Endothelial cell of umbilical vein (primary cell): Measurements from ENCODE around the gene PFDN1. TPM values are rescaled to one million over a fixed set of nuclear protein-coding genes. Genes with fewer than 3 reads are reported as not detected.

Experiments used
- BruUV-seq: library from RNA; stranded (reverse); fragments of 400-500 nt; replicated peaks from 2 replicates; lab custom pipeline; 2021; lab: Mats Ljungman, UMichigan
- CTCF ChIA-PET: fragments of 300-600, 350-600 bp; sonication (Branson Sonifier 250); formaldehyde crosslinking; loops from one replicate; lab custom pipeline; 2021; ENCODE audit warnings: antibody characterized with exemption, inconsistent platforms; lab: Charles Lee
- POLR2A ChIA-PET: fragments of 300-600, 350-600 bp; sonication (Branson Sonifier 250); formaldehyde crosslinking; loops from one replicate; lab custom pipeline; 2021; ENCODE audit warnings: antibody characterized with exemption, inconsistent platforms; lab: Charles Lee
- DNase-seq: peaks from one replicate; pipeline ENCODE4 v3.0.0-alpha.2; 2011; ENCODE audit warnings: low read depth, low spot score
- FAIRE-seq: peaks from 2 replicates; lab custom pipeline; 2011; peaks lifted over from hg19 to GRCh38; lab: Jason Lieb, UNC
- H2AFZ ChIP-seq: 2 replicates; pipeline ENCODE4 v1.6.0; 2012; ENCODE audit warnings: low read depth, low read length, control low read depth, inconsistent platforms
- H3K27ac ChIP-seq: 2 replicates; pipeline ENCODE4 v1.5.1; 2011; ENCODE audit warnings: low read depth, mild to moderate bottlenecking, control low read depth, low read length, moderate library complexity; ENCODE audit not compliant: insufficient read depth
- H3K27me3 ChIP-seq, 2 experiments: 2 replicates each; pipeline versions ENCODE4 v1.6.0 to v1.6.1; 2011; ENCODE audit warnings: low read length in 2 of 2, mixed read lengths in 1 of 2; ENCODE audit not compliant: control insufficient read depth in 2 of 2, insufficient read depth in 2 of 2
- H3K36me3 ChIP-seq, 2 experiments: 2 replicates in 1 of 2; 3 replicates in 1 of 2; pipeline ENCODE4 v1.5.1; 2011; ENCODE audit warnings: low read length in 2 of 2, mild to moderate bottlenecking in 1 of 2, moderate library complexity in 1 of 2; ENCODE audit not compliant: control insufficient read depth in 2 of 2, insufficient read depth in 2 of 2; ENCODE audit errors: extremely low read depth in 1 of 2
- H3K4me1 ChIP-seq: 3 replicates; pipeline ENCODE4 v1.5.1; 2011; ENCODE audit warnings: mild to moderate bottlenecking, low read length; ENCODE audit not compliant: control insufficient read depth, insufficient read depth; ENCODE audit errors: extremely low read depth
- H3K4me2 ChIP-seq: 2 replicates; pipeline ENCODE4 v1.6.1; 2011; ENCODE audit warnings: low read length, control low read depth, mixed read lengths; ENCODE audit not compliant: insufficient read depth
- H3K4me3 ChIP-seq, 3 experiments: fragments of 200-600 bp in 1 of 3; sonication (generic), shearing (Covaris generic) in 1 of 3; replicated peaks in 1 of 3; 2 replicates each; pipeline ENCODE4 v1.5.1; 2011 to 2016; ENCODE audit warnings: control low read depth in 3 of 3, low read length in 3 of 3, mild to moderate bottlenecking in 2 of 3, inconsistent platforms in 1 of 3, low read depth in 1 of 3, moderate library complexity in 1 of 3; ENCODE audit not compliant: insufficient read depth in 1 of 3
- H3K79me2 ChIP-seq: 2 replicates; pipeline ENCODE4 v1.6.0; 2012; ENCODE audit warnings: low read length, inconsistent platforms; ENCODE audit not compliant: control insufficient read depth, insufficient read depth
- H3K9ac ChIP-seq: replicated peaks from 2 replicates; pipeline ENCODE3; 2011; ENCODE audit warnings: low read length, control low read depth; ENCODE audit not compliant: insufficient read depth; ENCODE audit errors: extremely low read depth
- H3K9me1 ChIP-seq: replicated peaks from 3 replicates; pipeline ENCODE4 v1.6.0; 2011; ENCODE audit warnings: mild to moderate bottlenecking, low read length; ENCODE audit not compliant: control insufficient read depth, insufficient read depth; ENCODE audit errors: extremely low read depth
- H3K9me3 ChIP-seq: replicated peaks from 2 replicates; pipeline ENCODE4 v1.5.1; 2012; ENCODE audit warnings: low read length, inconsistent platforms; ENCODE audit not compliant: control insufficient read depth, insufficient read depth
- H4K20me1 ChIP-seq: replicated peaks from 2 replicates; pipeline ENCODE3; 2011; ENCODE audit warnings: mild to moderate bottlenecking, low read length; ENCODE audit not compliant: control insufficient read depth, insufficient read depth; ENCODE audit errors: extremely low read depth
- FOS ChIP-seq: IDR thresholded peaks from 2 replicates; pipeline ENCODE4 v1.6.1; 2011; ENCODE audit warnings: mild to moderate bottlenecking, low read length, moderate library complexity, borderline replicate concordance; ENCODE audit not compliant: insufficient read depth
- GATA2 ChIP-seq: IDR thresholded peaks from 2 replicates; pipeline ENCODE4 v1.7.0; 2011; ENCODE audit warnings: low read depth, mild to moderate bottlenecking, moderate library complexity, mixed read lengths, low read length; ENCODE audit not compliant: insufficient read length, insufficient read depth
- JUN ChIP-seq: IDR thresholded peaks from 2 replicates; pipeline ENCODE4 v1.6.1; 2011; ENCODE audit warnings: borderline replicate concordance, low read depth; ENCODE audit not compliant: insufficient read length, insufficient read depth
- MYC ChIP-seq: IDR thresholded peaks from one replicate; pipeline ENCODE4 v1.6.1; 2011; ENCODE audit warnings: mild to moderate bottlenecking, low read depth, low read length
- POLR2A ChIP-seq: IDR thresholded peaks from 2 replicates; pipeline ENCODE4 v1.6.1; 2012; ENCODE audit warnings: low read depth, mild to moderate bottlenecking, control low read depth, low read length
- dilution Hi-C: fragments of 300-500 bp; cut with MboI; formaldehyde crosslinking; loops from one replicate; pipeline ENCODE4 v1.15.0; 2019; ENCODE audit warnings: low sequenced_read_pairs; ENCODE audit not compliant: extremely low pct_ligation_motif_present
- intact Hi-C: fragments of 100-400 bp; cut with micrococcal nuclease; formaldehyde crosslinking; loops from one replicate; pipeline ENCODE4 v1.10.0; 2022
- polyA plus RNA-seq, 4 experiments: library from polyadenylated mRNA; depleted of rRNA in 3 of 4; stranded (reverse) in 3 of 4; unstranded in 1 of 4; fragments of >200 nt; gene quantifications; 2 replicates each; pipeline versions ENCODE4 v1.2.1 to v1.2.3, GENCODE V29; 2011 to 2012; ENCODE audit warnings: missing spikeins in 1 of 4
- total RNA-seq: library from RNA; stranded (reverse); gene quantifications from 2 replicates; pipeline ENCODE4 v1.2.3, GENCODE V29; 2021
- TF ChIP-seq, protein P1 (sequence below): IDR thresholded peaks from 2 replicates; pipeline ENCODE4 v1.6.1; 2011; ENCODE audit not compliant: insufficient read depth, insufficient read length
- TF ChIP-seq, protein P2 (sequence below), 2 donors: IDR thresholded peaks; 1 replicate in 1 of 2; 2 replicates in 1 of 2; pipeline ENCODE4 v1.5.1; 2011; ENCODE audit warnings: low read length in 2 of 2, mild to moderate bottlenecking in 2 of 2, moderate library complexity in 2 of 2, control low read depth in 1 of 2, inconsistent platforms in 1 of 2, low read depth in 1 of 2; ENCODE audit not compliant: insufficient read depth in 1 of 2; ENCODE audit errors: extremely low read depth in 1 of 2

The PFDN1 gene
- total and polyA plus RNA-seq, 2 donors (not counting 3 experiments of a cell fraction or from before 2014, with no cell fraction given), result 107 to 158 TPM

DNA sequence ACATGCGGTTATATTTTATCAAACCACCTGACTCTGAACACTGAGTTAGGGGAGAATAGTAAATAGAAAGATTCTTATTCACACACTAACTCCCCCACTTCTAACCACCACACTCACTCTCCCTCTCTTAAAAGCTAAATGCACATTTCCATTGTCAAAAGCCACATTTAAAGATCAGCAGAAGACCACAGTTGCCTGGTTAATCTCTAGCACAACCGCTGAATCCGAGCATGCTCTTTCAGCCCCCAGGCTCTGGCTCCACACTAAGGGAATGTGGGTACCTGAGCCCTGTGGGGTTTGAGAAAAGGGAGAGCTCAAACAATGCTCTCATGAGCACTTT, 35.7 kb downstream of the PFDN1 start:
- no peaks in the 10 kb centered on the region for H3K27me3 ChIP-seq
- CTCF ChIA-PET, result interaction anchor here (0.9 to 3.9 kb wide), 13 partner anchors 9 to 92 kb away, joined by 3 to 39 read pairs (median 7); partner anchors contain the start of genes HBEGF and PFDN1
- TF ChIP-seq FOS, result no peak
- TF ChIP-seq, protein P1, sequence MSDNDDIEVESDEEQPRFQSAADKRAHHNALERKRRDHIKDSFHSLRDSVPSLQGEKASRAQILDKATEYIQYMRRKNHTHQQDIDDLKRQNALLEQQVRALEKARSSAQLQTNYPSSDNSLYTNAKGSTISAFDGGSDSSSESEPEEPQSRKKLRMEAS, result no peak
- TF ChIP-seq JUN, result no peak
- TF ChIP-seq POLR2A, result no peak
- H3K79me2 ChIP-seq, result peaks cover 35% of the 10 kb centered on the region
- BruUV-seq, result TSS peak; percentile 58
- H3K9ac ChIP-seq, result peak overlapping the region; percentile 84
- peak overlapping the region; percentile 86 for H3K4me2 ChIP-seq
- H3K9me1 ChIP-seq, result no peaks in the 10 kb centered on the region
- no peak overlapping the region for H2AFZ ChIP-seq
- FAIRE-seq (no peak), DNase-seq (no peak)
- H3K4me3 ChIP-seq, result peak overlapping the region in 1 of 3 experiments; percentile 37
- dilution Hi-C loops, result no loop called here
- no peaks in the 10 kb centered on the region for H3K36me3 ChIP-seq
- no peaks in the 10 kb centered on the region for H3K9me3 ChIP-seq
- intact Hi-C loops, result loop anchor here (1.0 to 2.0 kb wide), 4 partner anchors 23 to 79 kb away; partner anchors contain the start of gene HBEGF
- no peaks in the 10 kb centered on the region for H4K20me1 ChIP-seq
- peak overlapping the region; percentile 84 for H3K27ac ChIP-seq
- H3K4me1 ChIP-seq, result peaks cover 28% of the 10 kb centered on the region
- POLR2A ChIA-PET, result interaction anchor here (0.6 to 1.9 kb wide), 2 partner anchors 12 to 79 kb away, joined by 3 to 10 read pairs; partner anchors contain the start of gene HBEGF

DNA sequence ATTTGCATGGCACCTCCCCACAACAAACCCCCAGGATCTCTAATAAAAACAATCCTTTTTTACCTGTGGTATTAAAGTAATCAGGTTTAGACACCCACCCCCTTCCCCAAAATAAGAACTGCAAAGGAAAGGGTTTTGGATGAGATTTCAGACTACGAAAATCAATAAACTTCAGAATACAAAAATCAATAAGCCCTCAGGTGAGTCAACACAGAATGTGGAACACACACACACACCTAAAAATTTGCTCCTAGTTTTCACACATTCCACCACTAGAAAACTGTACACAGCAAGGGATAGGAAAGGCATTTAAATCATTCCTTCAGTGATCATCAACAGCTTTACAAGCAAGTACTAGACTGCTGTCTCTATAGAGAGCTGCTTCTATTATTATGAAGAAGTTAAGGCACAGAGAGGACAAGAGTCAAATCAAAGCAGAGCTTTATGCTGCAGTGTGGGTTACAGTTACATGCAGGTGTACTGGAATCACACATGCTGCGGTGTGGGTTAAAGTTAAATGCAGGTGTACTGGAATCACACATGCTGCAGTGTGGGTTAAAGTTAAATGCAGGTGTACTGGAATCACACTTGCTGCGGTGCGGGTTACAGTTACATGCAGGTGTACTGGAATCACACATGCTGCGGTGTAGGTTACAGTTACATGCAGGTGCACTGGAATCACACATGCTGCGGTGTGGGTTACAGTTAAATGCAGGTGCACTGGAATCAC, 36.3 kb downstream of the PFDN1 start:
- no peak overlapping the region for H3K4me3 ChIP-seq
- no peak overlapping the region for H2AFZ ChIP-seq
- no peaks in the 10 kb centered on the region for H3K9me3 ChIP-seq
- CTCF ChIA-PET, result interaction anchor here (0.9 to 3.9 kb wide), 10 partner anchors 10 to 92 kb away, joined by 3 to 39 read pairs (median 6); partner anchors contain the start of gene HBEGF
- dilution Hi-C loops, result no loop called here
- no peak for TF ChIP-seq POLR2A
- TF ChIP-seq, protein P2, sequence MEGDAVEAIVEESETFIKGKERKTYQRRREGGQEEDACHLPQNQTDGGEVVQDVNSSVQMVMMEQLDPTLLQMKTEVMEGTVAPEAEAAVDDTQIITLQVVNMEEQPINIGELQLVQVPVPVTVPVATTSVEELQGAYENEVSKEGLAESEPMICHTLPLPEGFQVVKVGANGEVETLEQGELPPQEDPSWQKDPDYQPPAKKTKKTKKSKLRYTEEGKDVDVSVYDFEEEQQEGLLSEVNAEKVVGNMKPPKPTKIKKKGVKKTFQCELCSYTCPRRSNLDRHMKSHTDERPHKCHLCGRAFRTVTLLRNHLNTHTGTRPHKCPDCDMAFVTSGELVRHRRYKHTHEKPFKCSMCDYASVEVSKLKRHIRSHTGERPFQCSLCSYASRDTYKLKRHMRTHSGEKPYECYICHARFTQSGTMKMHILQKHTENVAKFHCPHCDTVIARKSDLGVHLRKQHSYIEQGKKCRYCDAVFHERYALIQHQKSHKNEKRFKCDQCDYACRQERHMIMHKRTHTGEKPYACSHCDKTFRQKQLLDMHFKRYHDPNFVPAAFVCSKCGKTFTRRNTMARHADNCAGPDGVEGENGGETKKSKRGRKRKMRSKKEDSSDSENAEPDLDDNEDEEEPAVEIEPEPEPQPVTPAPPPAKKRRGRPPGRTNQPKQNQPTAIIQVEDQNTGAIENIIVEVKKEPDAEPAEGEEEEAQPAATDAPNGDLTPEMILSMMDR (IDR thresholded peaks at IDR 0.05; ENCODE audit: extremely low read depth in 1 of 2, insufficient read depth in 1 of 2, low read depth in 1 of 2, low read length in 2 of 2), result no peak
- TF ChIP-seq, protein P1, result no peak
- TF ChIP-seq MYC, result no peak
- no peak for TF ChIP-seq GATA2
- POLR2A ChIA-PET, result interaction anchor here (1.9 kb wide), 1 partner anchor 80 kb away, joined by 10 read pairs; the partner anchor contains the start of gene HBEGF
- no peak overlapping the region for H3K9ac ChIP-seq
- H3K4me1 ChIP-seq, result peaks cover 34% of the 10 kb centered on the region
- H3K27me3 ChIP-seq, result no peaks in the 10 kb centered on the region
- DNase-seq (no peak), FAIRE-seq (no peak)
- H3K9me1 ChIP-seq, result no peaks in the 10 kb centered on the region
- peaks cover 35% of the 10 kb centered on the region for H3K79me2 ChIP-seq
- intact Hi-C loops, result loop anchor here (1.0 to 2.0 kb wide), 4 partner anchors 22 to 80 kb away; partner anchors contain the start of gene HBEGF
- H3K27ac ChIP-seq, result peak overlapping the region; percentile 84
- H3K36me3 ChIP-seq, result no peaks in the 10 kb centered on the region
- no peaks in the 10 kb centered on the region for H4K20me1 ChIP-seq
- BruUV-seq, result no TSS peak
- no peak overlapping the region for H3K4me2 ChIP-seq
